GM12878 (cell line): ENCODE data around the gene F2. TPM values are rescaled to one million over a fixed set of nuclear protein-coding genes. Genes with fewer than 3 reads are reported as not detected.

ENCODE experiments used
- ATAC-seq: fragments of 200-7000 bp; cut with Tn5 transposase; 3 replicates; pipeline ENCODE4 v1.9.1; 2020; ENCODE audit warnings: mild to moderate bottlenecking, moderate library complexity
- BruUV-seq: library from RNA; stranded (reverse); fragments of 400-500 nt; replicated peaks from 2 replicates; lab custom pipeline; 2021; lab: Mats Ljungman, UMichigan
- CTCF ChIA-PET: fragments of 300-600 bp; sonication (Branson Sonifier 250); formaldehyde crosslinking; extraction: SDS; loops from one replicate; lab custom pipeline; 2021; ENCODE audit warnings: inconsistent platforms; lab: Yijun Ruan, JAX
- POLR2A ChIA-PET: fragments of 350-600 bp; formaldehyde crosslinking; extraction: SDS; loops from one replicate; lab custom pipeline; 2021; ENCODE audit warnings: inconsistent platforms; lab: Charles Lee
- RAD21 ChIA-PET: fragments of 300-600 bp; sonication (Branson Sonifier 250); formaldehyde crosslinking; loops from one replicate; lab custom pipeline; 2023; ENCODE audit warnings: antibody characterized with exemption; ENCODE audit not compliant: unreplicated experiment; lab: Charles Lee
- SMC1A ChIA-PET: fragments of 300-600 bp; sonication (Branson Sonifier 250); formaldehyde crosslinking; loops from one replicate; lab custom pipeline; 2023; ENCODE audit not compliant: unreplicated experiment, uncharacterized antibody; lab: Charles Lee
- DNase-seq: peaks from one replicate; pipeline ENCODE4 v3.0.0-alpha.2; 2011; ENCODE audit warnings: low read depth, low spot score
- FAIRE-seq: peaks from 3 replicates; lab custom pipeline; 2011; peaks lifted over from hg19 to GRCh38; lab: Jason Lieb, UNC
- H2AFZ ChIP-seq: 2 replicates; pipeline ENCODE4 v1.6.0; 2011; ENCODE audit warnings: low read depth, low read length, control low read depth; ENCODE audit not compliant: control insufficient read depth
- H3K27ac ChIP-seq: 2 replicates; pipeline ENCODE4 v1.5.1; 2011; ENCODE audit warnings: control low read depth; ENCODE audit not compliant: control insufficient read depth, insufficient read depth
- H3K27me3 ChIP-seq, 2 experiments: replicated peaks in 1 of 2; 2 replicates each; pipeline versions ENCODE4 v1.6.0 to v1.6.1; 2011; ENCODE audit warnings: low read length in 1 of 2; ENCODE audit not compliant: control insufficient read depth in 2 of 2, insufficient read depth in 2 of 2
- H3K36me3 ChIP-seq, 2 experiments: 2 replicates each; pipeline ENCODE4 v1.5.1; 2011; ENCODE audit warnings: low read length in 1 of 2; ENCODE audit not compliant: control insufficient read depth in 2 of 2, insufficient read depth in 2 of 2
- H3K4me1 ChIP-seq: 2 replicates; pipeline ENCODE4 v1.6.1; 2011; ENCODE audit warnings: mild to moderate bottlenecking, low read length, moderate library complexity, mixed read lengths; ENCODE audit not compliant: control insufficient read depth, insufficient read depth
- H3K4me2 ChIP-seq: 2 replicates; pipeline ENCODE4 v1.6.0; 2011; ENCODE audit warnings: control low read depth; ENCODE audit not compliant: control insufficient read depth, insufficient read depth
- H3K4me3 ChIP-seq: fragments of 200-600 bp; sonication (generic); 2 replicates; pipeline ENCODE4 v1.5.1; 2016
- H3K79me2 ChIP-seq: 2 replicates; pipeline ENCODE4 v1.6.0; 2011; ENCODE audit warnings: low read length; ENCODE audit not compliant: control insufficient read depth, insufficient read depth
- H3K9ac ChIP-seq: 2 replicates; pipeline ENCODE4 v1.8.0; 2011; ENCODE audit warnings: low read length, control low read depth, mixed read lengths; ENCODE audit not compliant: control insufficient read depth, insufficient read depth
- H3K9me3 ChIP-seq: replicated peaks from 3 replicates; pipeline ENCODE4 v1.5.1; 2011; ENCODE audit warnings: mild to moderate bottlenecking, low read length; ENCODE audit not compliant: control insufficient read depth, insufficient read depth
- H4K20me1 ChIP-seq: 2 replicates; pipeline ENCODE4 v1.6.0; 2011; ENCODE audit not compliant: control insufficient read depth, insufficient read depth
- BHLHE40 ChIP-seq, 2 experiments: fragments of 450-650 bp in 1 of 2; IDR thresholded peaks; 2 replicates each; pipeline ENCODE4 v1.6.1; 2011 to 2017; ENCODE audit warnings: low read depth in 2 of 2, borderline replicate concordance in 1 of 2, improper control_type of control experiment in 1 of 2, low read length in 1 of 2, mild to moderate bottlenecking in 1 of 2
- ETV6 ChIP-seq, 2 experiments: fragments of 450-650 bp in 1 of 2; IDR thresholded peaks in 1 of 2; conservative IDR thresholded peaks in 1 of 2; 2 replicates each; pipeline ENCODE4 v1.6.1; 2014; ENCODE audit warnings: antibody characterized with exemption in 1 of 2, borderline replicate concordance in 1 of 2, low read depth in 1 of 2, mild to moderate bottlenecking in 1 of 2, moderate library complexity in 1 of 2
- JUNB ChIP-seq: IDR thresholded peaks from 2 replicates; pipeline ENCODE4 v1.6.1; 2016; ENCODE audit warnings: antibody characterized with exemption, mild to moderate bottlenecking
- MTA2 ChIP-seq: fragments of 450-650 bp; IDR thresholded peaks from 2 replicates; pipeline ENCODE4 v1.6.1; 2016; ENCODE audit warnings: low read depth, mild to moderate bottlenecking, moderate library complexity
- MYB ChIP-seq: fragments of 150-350 bp; IDR thresholded peaks from 2 replicates; pipeline ENCODE4 v1.6.1; 2014; ENCODE audit warnings: mild to moderate bottlenecking, low read depth, low read length, borderline replicate concordance
- NFIC ChIP-seq: IDR thresholded peaks from 2 replicates; pipeline ENCODE4 v1.6.1; 2012; ENCODE audit warnings: low read depth, mild to moderate bottlenecking, inconsistent platforms, low read length, moderate library complexity
- NFXL1 ChIP-seq: fragments of 450-650 bp; IDR thresholded peaks from 2 replicates; pipeline ENCODE4 v1.6.1; 2017; ENCODE audit warnings: antibody characterized with exemption, mild to moderate bottlenecking, borderline replicate concordance
- RB1 ChIP-seq: fragments of 450-650 bp; formaldehyde crosslinking; IDR thresholded peaks from 2 replicates; pipeline ENCODE4 v1.6.1; 2017; ENCODE audit warnings: mild to moderate bottlenecking, borderline replicate concordance
- RCOR1 ChIP-seq: conservative IDR thresholded peaks from 2 replicates; pipeline ENCODE4 v1.6.1; 2012; ENCODE audit warnings: low read depth, low read length, improper control_type of control experiment
- STAT3 ChIP-seq: IDR thresholded peaks from 2 replicates; pipeline ENCODE4 v1.6.1; 2011; ENCODE audit warnings: low read depth, low read length, improper control_type of control experiment
- SUPT20H ChIP-seq: IDR thresholded peaks from 2 replicates; pipeline ENCODE4 v1.6.1; 2011; ENCODE audit warnings: low read depth, mild to moderate bottlenecking, low read length, moderate library complexity, borderline replicate concordance; ENCODE audit not compliant: control insufficient read depth
- TARDBP ChIP-seq: IDR thresholded peaks from 2 replicates; pipeline ENCODE4 v1.6.1; 2016; ENCODE audit warnings: borderline replicate concordance
- ZNF207 ChIP-seq: fragments of 450-650 bp; IDR thresholded peaks from 2 replicates; pipeline ENCODE4 v1.6.1; 2014; ENCODE audit warnings: antibody characterized with exemption, mild to moderate bottlenecking, borderline replicate concordance
- ZSCAN29 ChIP-seq: fragments of 450-650 bp; IDR thresholded peaks from 2 replicates; pipeline ENCODE4 v1.6.1; 2017; ENCODE audit warnings: mild to moderate bottlenecking, moderate library complexity
- ZZZ3 ChIP-seq: IDR thresholded peaks from 2 replicates; pipeline ENCODE4 v1.6.1; 2011; ENCODE audit warnings: low read depth; ENCODE audit not compliant: control insufficient read depth, insufficient read length
- WGBS: methylation state at CpG from one replicate; pipeline ENCODE4 v1.1.6; 2016; ENCODE audit warnings: low lambda C conversion rate; ENCODE audit not compliant: insufficient replicate concordance, insufficient coverage; ENCODE audit errors: missing lambda C conversion rate; 5-methylcytosine and 5-hydroxymethylcytosine counted together
- in situ Hi-C: fragments of 300-500 bp; cut with MboI; formaldehyde crosslinking; loops from 9 replicates; pipeline ENCODE4 v1.14.3; 2018; ENCODE audit warnings: mixed read lengths
- intact Hi-C: fragments of 100-400 bp; cut with micrococcal nuclease; formaldehyde crosslinking; loops from one replicate; pipeline ENCODE4 v1.14.2; 2022; ENCODE audit not compliant: unreplicated experiment
- polyA plus RNA-seq, 11 experiments: library from polyadenylated mRNA; depleted of rRNA in 4 of 11; unstranded in 6 of 11; stranded (reverse) in 5 of 11; fragments of >200 nt; fragmentation: Nextera tagmentation in 4 of 11; fragmentation: Illumina TruSeq in 1 of 11; extraction: Ambion mirVana in 4 of 11; extraction: Trizol in 1 of 11; gene quantifications; 1 replicate in 1 of 11; 2 replicates in 10 of 11; pipeline versions ENCODE4 v1.2.1 to v1.2.3, GENCODE V29; 2011 to 2016; ENCODE audit warnings: inconsistent platforms in 2 of 11, missing spikeins in 2 of 11, low read depth in 1 of 11
- total RNA-seq, 4 experiments: library from RNA; depleted of rRNA in 3 of 4; stranded (reverse); fragments of >200 nt in 3 of 4; fragmentation: Illumina TruSeq in 1 of 4; extraction: Trizol in 1 of 4; gene quantifications; 2 replicates each; pipeline versions ENCODE4 v1.2.1 to v1.2.3, GENCODE V29; 2013 to 2021

F2 gene
- total and polyA plus RNA-seq, 10 of the 15 experiments (the other 5 are each of a cell fraction or from before 2014, with no cell fraction given): 0.23 to 0.72 TPM; not detected in 8

GRCh38 chr11:46736615-46737014 lies 17.6 kb downstream of the F2 start (continued):
- no peak for TF ChIP-seq ZZZ3

- POLR2A ChIA-PET: interaction anchor here (0.7 kb wide), 1 partner anchor 209 kb away, joined by 5 read pairs; no protein-coding TSS in a partner anchor
- intact Hi-C loops (no loop called here), in situ Hi-C loops (no loop called here)
- DNase-seq (no peak), ATAC-seq (no peak), FAIRE-seq (no peak)
- H3K27ac ChIP-seq: no peak overlapping the region
- WGBS: 97% methylated on average over 11 of the region's 11 CpGs
- H3K9ac ChIP-seq: no peak overlapping the region
- no peak overlapping the region for H3K4me2 ChIP-seq
- no peaks in the 10 kb centered on the region for H3K4me1 ChIP-seq
- RAD21 ChIA-PET: no interaction called here
- no peaks in the 10 kb centered on the region for H3K9me3 ChIP-seq
- no peaks in the 10 kb centered on the region for H3K27me3 ChIP-seq
- H3K36me3 ChIP-seq: peaks cover 7 to 10% of the 10 kb centered on the region in 2 experiments; a peak in 3 of 4 replicates
- no peaks in the 10 kb centered on the region for H4K20me1 ChIP-seq
- no peak overlapping the region for H2AFZ ChIP-seq
- H3K79me2 ChIP-seq: no peaks in the 10 kb centered on the region
- CTCF ChIA-PET: no interaction called here
- SMC1A ChIA-PET: no interaction called here
- no peak for TF ChIP-seq STAT3
- no peak for TF ChIP-seq JUNB
- TF ChIP-seq TARDBP: no peak
- TF ChIP-seq MYB: no peak
- no peak for TF ChIP-seq RCOR1
- TF ChIP-seq SUPT20H: no peak
- TF ChIP-seq BHLHE40 (IDR thresholded peaks at IDR 0.05; ENCODE audit: borderline replicate concordance in 1 of 2, low read depth in 2 of 2, low read length in 1 of 2): no peak
- TF ChIP-seq NFXL1: no peak
- TF ChIP-seq ZNF207: no peak
- no peak for TF ChIP-seq MTA2
- no peak for TF ChIP-seq ZSCAN29
- no peak for TF ChIP-seq ETV6 (conservative IDR thresholded peaks at IDR 0.05 in 1 of 2, IDR thresholded peaks at IDR 0.05 in 1 of 2; ENCODE audit: borderline replicate concordance in 1 of 2, low read depth in 1 of 2)
- TF ChIP-seq RB1: no peak
- no peak for TF ChIP-seq NFIC
- no peak overlapping the region for H3K4me3 ChIP-seq
- no TSS peak for BruUV-seq
Observed at GRCh38 chr11:46737699-46738098, 18.7 kb downstream of the F2 start.
